HG02973 (cell line): ENCODE results near the gene DMTF1.
"Not testable (repeated sequence)": the region's sequence is repeated elsewhere in the genome, so short reads cannot be mapped to it uniquely, and the experiment has no call there.

Experiments used
- ATAC-seq: cut with Tn5 transposase; IDR thresholded peaks from one replicate; pipeline ENCODE4 v1.9.1; 2021; ENCODE audit warnings: moderate library complexity; ENCODE audit not compliant: unreplicated experiment

DMTF1 gene

DNA sequence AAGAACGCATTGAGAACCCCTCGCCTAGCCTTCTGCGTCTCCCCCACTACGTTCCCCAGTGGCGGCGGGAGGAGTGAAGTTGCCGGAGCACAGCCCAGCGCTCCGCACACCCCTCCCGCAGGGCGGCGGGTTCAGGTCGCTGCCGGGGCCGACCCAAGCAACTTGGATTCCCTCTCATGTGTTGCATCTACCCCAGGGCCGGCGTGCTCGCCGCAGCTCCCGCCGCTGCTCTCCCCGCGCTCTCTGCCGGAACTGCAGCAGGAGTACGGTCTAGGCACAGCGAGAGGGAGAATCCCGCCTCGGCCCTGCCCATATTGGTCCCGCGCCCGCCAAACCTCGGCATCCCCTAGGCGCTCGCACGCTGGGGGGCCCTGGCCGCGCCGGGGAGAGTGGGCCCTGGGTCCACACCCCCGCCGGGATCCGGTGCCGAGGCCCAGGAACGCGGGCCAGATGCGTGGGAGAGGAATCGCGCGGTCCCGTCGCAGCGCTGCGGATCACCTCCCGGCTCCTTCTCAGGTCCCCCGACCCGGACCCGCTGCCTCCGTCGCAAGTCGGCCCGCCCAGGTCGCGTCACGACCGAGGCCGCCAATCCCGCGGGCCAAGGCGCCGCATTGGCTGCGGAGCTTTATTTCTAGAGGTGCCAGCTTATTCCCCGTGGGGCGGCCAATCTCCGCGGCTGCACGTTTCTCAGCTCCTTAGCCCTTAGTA, 67.9 kb downstream of the DMTF1 start:
- ATAC-seq: peak; percentile 30

DNA sequence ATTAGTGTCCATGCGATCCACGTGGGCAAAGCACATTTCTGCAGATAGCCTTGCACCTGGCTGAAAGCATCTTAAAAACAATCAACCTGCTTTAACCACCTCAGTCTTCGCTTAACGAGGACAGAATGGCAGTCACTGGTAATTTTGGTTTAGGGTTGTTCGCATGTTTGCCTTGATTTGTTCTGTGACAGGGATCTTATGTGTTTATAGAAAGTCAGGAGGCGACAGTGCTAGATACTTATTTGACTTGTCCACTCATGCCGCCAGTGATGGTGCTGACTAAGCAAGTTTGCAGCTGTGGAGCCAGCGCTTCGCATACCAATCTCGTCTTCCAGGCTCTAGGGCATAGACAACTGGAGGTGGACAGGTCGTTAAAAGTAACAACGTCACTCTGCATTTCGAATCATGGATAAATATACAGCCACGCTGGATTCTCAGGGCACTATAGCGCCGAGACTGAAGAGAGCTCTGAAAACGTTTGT, 68.5 kb downstream of the DMTF1 start:
- no peak for ATAC-seq

DNA sequence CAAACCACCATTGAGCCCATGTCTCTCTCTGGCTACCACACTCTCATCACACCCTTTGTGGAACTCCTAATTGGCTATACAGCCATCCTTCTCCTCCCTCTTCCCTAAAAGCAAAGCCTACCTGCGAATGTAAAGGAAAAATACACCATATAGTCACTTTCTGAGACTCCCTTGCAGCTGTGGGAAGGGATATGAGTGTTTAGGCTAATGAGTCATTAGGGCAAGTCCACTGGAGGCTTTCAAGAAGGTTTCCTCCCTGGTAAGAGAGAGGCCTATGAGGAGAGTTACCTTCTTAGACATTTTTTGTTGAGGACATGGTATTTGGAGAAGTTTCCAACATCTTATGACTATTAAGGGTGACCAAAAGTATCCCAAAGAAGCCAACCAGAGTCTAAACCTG, 71.4 kb downstream of the DMTF1 start:
- no peak for ATAC-seq

DNA sequence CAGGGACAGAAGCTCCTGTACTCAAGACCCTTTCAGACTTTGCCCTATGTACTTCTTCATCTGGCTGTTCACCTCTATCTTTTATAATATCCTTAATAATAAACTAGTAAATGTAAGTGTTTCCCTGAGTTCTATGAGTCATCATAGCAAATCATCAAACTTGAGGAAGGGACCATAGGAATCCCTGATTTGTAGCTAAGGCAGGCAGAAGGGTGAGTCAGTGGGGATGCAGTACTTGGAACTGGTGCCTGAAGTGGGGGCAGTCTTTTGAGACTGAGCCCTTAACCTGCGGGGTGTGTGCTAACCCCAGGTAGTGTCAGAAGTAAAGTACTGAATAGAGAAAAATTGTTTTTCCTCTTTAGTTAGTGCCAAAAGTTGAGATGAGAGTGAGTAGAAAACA, 73.4 kb downstream of the DMTF1 start:
- no peak for ATAC-seq

GRCh38 chr7:87226495-87226894, 74.2 kb downstream of the DMTF1 start:
- no peak for ATAC-seq

DNA sequence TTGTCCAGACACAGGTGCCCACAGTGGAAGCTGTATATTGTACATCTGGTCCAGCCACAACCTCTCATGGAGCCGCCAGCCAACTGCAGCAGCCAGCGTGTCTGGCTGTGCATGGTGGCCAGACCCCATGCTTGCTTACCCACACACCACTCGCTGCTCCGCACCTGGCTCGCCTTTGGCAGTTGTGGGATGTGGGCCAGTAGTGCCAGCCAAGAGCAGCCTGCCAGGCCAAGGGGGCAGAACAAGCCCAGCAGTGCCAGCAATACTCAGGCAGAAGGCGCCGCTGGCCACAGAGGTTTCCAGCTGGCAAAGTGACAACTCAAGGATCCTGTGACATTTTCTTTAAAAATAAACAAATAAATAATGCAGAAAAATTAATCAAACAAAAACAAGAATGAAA, 79.0 kb downstream of the DMTF1 start:
- ATAC-seq: no peak

DNA sequence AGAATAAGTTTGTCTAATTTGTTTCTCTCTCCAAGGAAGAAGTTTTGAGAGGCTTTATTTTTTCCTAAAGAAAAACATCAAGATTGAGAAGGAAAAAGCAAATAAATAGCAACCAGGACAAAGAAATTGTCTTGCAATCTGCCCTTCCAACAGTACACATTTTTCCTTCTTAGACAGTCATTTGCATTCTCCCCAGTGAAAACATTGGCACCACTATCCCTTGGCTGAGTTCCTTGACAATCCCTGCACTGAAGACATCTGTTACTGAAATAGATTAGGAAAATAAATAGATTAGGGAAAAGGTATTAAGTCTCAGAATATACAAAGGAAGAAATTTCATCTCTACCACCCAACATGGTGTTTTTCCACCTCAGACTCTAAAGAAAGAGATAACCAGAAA, 79.5 kb downstream of the DMTF1 start:
- no peak for ATAC-seq

DNA sequence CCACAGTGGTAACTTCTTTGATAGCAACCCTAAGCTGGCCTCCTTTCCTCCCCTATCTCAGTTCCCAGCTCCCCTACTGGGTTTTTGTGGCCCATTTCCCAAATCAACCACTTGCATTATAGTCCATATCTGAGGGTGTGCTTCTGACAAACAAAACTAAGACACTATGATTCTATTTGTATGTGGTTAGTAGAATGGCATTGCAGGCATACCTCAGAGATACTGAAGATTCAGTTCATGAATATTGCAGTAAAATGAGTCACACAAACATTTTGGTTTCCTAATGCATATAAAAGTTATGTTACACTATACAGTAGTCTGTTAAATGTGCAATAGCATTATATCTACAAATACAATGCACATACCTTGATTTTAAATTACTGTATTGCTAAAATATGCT, 82.7 kb downstream of the DMTF1 start:
- ATAC-seq: no peak

GRCh38 chr7:87238464-87239051, 86.3 kb downstream of the DMTF1 start:
- not testable (repeated sequence) for ATAC-seq

GRCh38 chr7:87245671-87246070, 93.4 kb downstream of the DMTF1 start:
- ATAC-seq: not testable (repeated sequence)
